NT2/D1 (cell line): ENCODE data around the gene OR6B1.

ENCODE experiments used
- DNase-seq: peaks from one replicate; pipeline ENCODE4 v3.0.0-alpha.2; 2011; ENCODE audit warnings: low read depth, low spot score
- H3K27me3 ChIP-seq: 2 replicates; pipeline ENCODE4 v1.6.0; 2011; ENCODE audit warnings: mild to moderate bottlenecking; ENCODE audit not compliant: insufficient read length, insufficient read depth
- H3K36me3 ChIP-seq: 2 replicates; pipeline ENCODE4 v1.6.1; 2011; ENCODE audit warnings: mild to moderate bottlenecking, low read length, mixed read lengths; ENCODE audit not compliant: insufficient read depth, insufficient read length
- H3K4me1 ChIP-seq: 2 replicates; pipeline ENCODE4 v1.5.1; 2011; ENCODE audit not compliant: insufficient read depth, insufficient read length
- H3K4me3 ChIP-seq: 2 replicates; pipeline ENCODE4 v1.5.1; 2011; ENCODE audit warnings: low read depth; ENCODE audit not compliant: insufficient read length
- H3K9ac ChIP-seq: 2 replicates; pipeline ENCODE4 v1.6.0; 2011; ENCODE audit warnings: low read depth; ENCODE audit not compliant: insufficient read length
- H3K9me3 ChIP-seq: 2 replicates; pipeline ENCODE4 v1.5.1; 2011; ENCODE audit warnings: mild to moderate bottlenecking, low read length; ENCODE audit not compliant: insufficient read depth
- SUZ12 ChIP-seq: IDR thresholded peaks from 2 replicates; pipeline ENCODE4 v1.6.1; 2011; ENCODE audit not compliant: insufficient read length, insufficient read depth; ENCODE audit errors: extremely low read depth
- YY1 ChIP-seq: IDR thresholded peaks from 2 replicates; pipeline ENCODE4 v1.6.1; 2011; ENCODE audit not compliant: insufficient read length, insufficient read depth
- ZNF274 ChIP-seq: IDR thresholded peaks from 2 replicates; pipeline ENCODE4 v1.6.1; 2011; ENCODE audit warnings: mild to moderate bottlenecking, low read depth, low read length

The OR6B1 gene

GRCh38 chr7:144000020-144000419, at the start of gene OR6B1:
TSS of gene OR6B1 (plus strand) at chr7:144000320. CDS start at chr7:144003997, 3,677 bp downstream.
- Histone ChIP-seq H3K4me3 (no peak within 1 kb of the TSS), H3K36me3 (no peaks in the 10 kb centered on the region)

DNA sequence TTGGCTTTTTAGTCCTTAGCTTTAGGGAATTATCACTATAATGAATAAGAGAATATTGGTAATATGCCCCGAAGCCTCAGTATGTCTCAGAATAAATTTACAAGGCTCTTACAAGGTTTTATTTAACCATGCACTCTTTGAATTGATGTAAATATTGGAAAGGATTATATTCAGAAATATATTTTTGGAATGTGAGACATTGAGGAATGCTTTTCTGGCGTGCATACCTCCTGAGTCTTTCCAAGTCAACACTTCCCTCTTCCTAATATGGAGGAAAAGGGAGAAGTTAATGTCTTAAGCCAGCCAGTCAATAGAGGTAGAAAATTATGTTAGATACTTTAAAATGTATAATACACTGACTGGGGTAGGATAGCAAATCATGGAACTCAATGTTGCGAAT, 46.7 kb upstream of the OR6B1 start:
- Histone ChIP-seq H3K36me3 (no peaks in the 10 kb centered on the region), H3K4me3 (no peak overlapping the region), H3K9me3 (no peaks in the 10 kb centered on the region), H3K9ac (no peak overlapping the region), H3K27me3 (no peaks in the 10 kb centered on the region), H3K4me1 (no peaks in the 10 kb centered on the region)
- TF ChIP-seq SUZ12 (no peak), ZNF274 (no peak)
- DNase-seq, result no peak

More at GRCh38 chr7:144000020-144000419, at the start of gene OR6B1:
- Histone ChIP-seq H3K27me3 (no peaks in the 10 kb centered on the region), H3K9me3 (no peaks in the 10 kb centered on the region), H3K4me1 (no peaks in the 10 kb centered on the region), H3K9ac (no peak within 1 kb of the TSS)
- TF ChIP-seq SUZ12, result no peak
- no peak for TF ChIP-seq ZNF274
- TF ChIP-seq YY1, result no peak
- no peak for DNase-seq

GRCh38 chr7:143954135-143954534, 46.0 kb upstream of the OR6B1 start:
- TF ChIP-seq YY1, result no peak
- TF ChIP-seq ZNF274, result no peak
- no peak for TF ChIP-seq SUZ12
- Histone ChIP-seq H3K9me3 (no peaks in the 10 kb centered on the region), H3K4me3 (no peak overlapping the region), H3K4me1 (no peaks in the 10 kb centered on the region), H3K36me3 (no peaks in the 10 kb centered on the region), H3K9ac (no peak overlapping the region), H3K27me3 (no peaks in the 10 kb centered on the region)
- no peak for DNase-seq

DNA sequence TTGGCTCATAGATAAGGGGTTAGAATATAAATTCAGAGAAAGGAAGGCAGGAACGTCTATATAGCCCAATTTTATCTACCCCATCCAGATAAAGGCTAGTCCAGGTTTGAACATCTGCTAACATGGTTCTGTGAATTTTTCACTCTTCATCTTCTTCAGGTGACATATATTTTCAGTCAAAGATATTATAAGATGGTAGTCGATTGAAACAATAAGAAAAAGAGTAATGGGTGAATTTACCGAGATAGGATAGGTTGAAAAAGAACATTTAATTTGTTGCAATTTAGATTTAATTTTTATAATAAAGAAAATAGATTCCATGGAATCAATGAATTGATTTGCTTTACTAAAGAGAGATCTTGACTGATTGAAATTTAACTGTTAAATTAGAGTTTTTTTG, 45.6 kb upstream of the OR6B1 start, which contains the start of gene OR2F1:
Gene OR2F1, plus strand, starts transcription at position 301 of the 400 bp plus-strand sequence. CDS start 5,127 bp downstream, outside the sequence.
- DNase-seq, result no peak
- Histone ChIP-seq H3K27me3 (no peaks in the 10 kb centered on the region), H3K4me3 (no peak within 1 kb of the TSS), H3K9me3 (no peaks in the 10 kb centered on the region), H3K4me1 (no peaks in the 10 kb centered on the region), H3K36me3 (no peaks in the 10 kb centered on the region), H3K9ac (no peak within 1 kb of the TSS)
- TF ChIP-seq ZNF274 (no peak), SUZ12 (no peak), YY1 (no peak)

DNA sequence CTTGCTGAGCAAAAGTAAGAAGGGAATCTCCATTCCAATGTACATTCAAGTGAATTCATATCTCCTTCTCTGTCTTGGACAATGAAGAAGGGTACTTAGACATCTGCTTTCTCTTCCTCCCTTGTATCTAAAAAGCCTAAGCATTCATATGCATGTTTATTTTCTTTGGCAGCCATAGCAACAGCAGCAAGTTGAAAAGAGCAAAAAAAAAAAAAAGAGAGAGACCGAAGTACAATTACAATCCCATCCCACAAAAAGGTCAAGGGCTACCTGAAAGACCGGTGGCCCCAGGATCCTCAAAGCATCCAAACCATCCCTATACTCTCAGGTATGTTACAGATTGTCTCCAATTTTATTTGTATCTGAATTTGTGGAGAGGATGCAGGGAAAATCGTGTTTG, 41.3 kb upstream of the OR6B1 start:
- Histone ChIP-seq H3K9me3 (no peaks in the 10 kb centered on the region), H3K4me3 (no peak overlapping the region), H3K4me1 (no peaks in the 10 kb centered on the region), H3K9ac (no peak overlapping the region), H3K36me3 (no peaks in the 10 kb centered on the region), H3K27me3 (no peaks in the 10 kb centered on the region)
- peak; percentile 8 for DNase-seq
- no peak for TF ChIP-seq ZNF274
- TF ChIP-seq SUZ12, result no peak
- no peak for TF ChIP-seq YY1

GRCh38 chr7:143960813-143961610, 39.1 kb upstream of the OR6B1 start:
- TF ChIP-seq ZNF274, result no peak
- no peak for TF ChIP-seq YY1
- no peak for TF ChIP-seq SUZ12

DNA sequence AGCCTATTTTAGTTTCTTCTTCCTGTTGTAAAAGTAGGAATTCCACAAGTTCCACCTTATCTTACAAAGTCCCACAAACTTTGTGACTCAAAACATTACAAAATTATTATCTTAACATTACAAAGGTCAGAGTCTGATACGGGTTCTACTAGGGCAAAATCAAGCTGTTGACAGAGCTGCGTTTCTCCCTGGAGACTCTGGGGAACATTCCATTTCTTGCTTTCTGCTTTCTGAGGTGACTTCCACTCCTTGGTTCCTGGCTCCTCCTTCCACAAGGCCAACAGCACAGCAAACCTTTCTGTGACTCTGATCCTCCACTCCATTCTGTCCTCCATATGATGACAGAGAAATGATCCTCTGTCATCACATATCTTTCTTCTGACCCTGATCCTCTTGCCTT, 34.8 kb upstream of the OR6B1 start:
- Histone ChIP-seq H3K4me3 (no peak overlapping the region), H3K36me3 (no peaks in the 10 kb centered on the region), H3K9me3 (no peaks in the 10 kb centered on the region), H3K4me1 (no peaks in the 10 kb centered on the region), H3K27me3 (no peaks in the 10 kb centered on the region), H3K9ac (no peak overlapping the region)
- TF ChIP-seq YY1 (no peak), ZNF274 (no peak), SUZ12 (no peak)
- DNase-seq, result no peak

More at GRCh38 chr7:143960813-143961610, 39.1 kb upstream of the OR6B1 start:
- H3K9me3 ChIP-seq, result no peaks in the 10 kb centered on the region
- no peaks in the 10 kb centered on the region for H3K4me1 ChIP-seq
- H3K4me3 ChIP-seq, result no peak overlapping the region
- no peak for DNase-seq
- no peaks in the 10 kb centered on the region for H3K27me3 ChIP-seq
- H3K36me3 ChIP-seq, result no peaks in the 10 kb centered on the region
- no peak overlapping the region for H3K9ac ChIP-seq
